ENCODE measurements around the gene EEIG2. TPM values are rescaled to one million over a fixed set of nuclear protein-coding genes. Genes with fewer than 3 reads are reported as not detected.
"Not testable (repeated sequence)": the region's sequence is repeated elsewhere in the genome, so short reads cannot be mapped to it uniquely, and the experiment has no call there.

The EEIG2 gene
- polyA plus RNA-seq, 1 of the 3 experiments (the other 2 are of a cell fraction), result 2.9 TPM

DNA sequence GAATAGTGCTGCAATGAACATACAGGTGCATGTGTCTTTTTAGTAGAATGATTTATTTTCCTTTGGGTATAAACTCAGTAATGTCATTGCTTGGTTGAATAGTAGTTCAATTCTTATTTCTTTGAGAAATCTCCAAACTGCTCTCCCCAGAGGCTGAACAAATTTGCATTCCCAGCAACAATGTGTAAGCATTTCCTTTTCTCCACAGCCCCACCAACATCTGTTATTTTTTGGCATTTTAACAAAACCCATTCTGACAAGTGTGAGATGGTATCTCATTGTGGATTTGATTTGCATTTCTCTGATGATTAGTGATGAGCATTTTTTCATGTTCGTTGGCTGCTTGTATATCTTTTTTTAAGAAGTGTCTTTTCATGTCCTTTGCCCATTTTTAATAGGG lies 21.9 kb upstream of the EEIG2 start (continued):
- TF ChIP-seq, protein P1, sequence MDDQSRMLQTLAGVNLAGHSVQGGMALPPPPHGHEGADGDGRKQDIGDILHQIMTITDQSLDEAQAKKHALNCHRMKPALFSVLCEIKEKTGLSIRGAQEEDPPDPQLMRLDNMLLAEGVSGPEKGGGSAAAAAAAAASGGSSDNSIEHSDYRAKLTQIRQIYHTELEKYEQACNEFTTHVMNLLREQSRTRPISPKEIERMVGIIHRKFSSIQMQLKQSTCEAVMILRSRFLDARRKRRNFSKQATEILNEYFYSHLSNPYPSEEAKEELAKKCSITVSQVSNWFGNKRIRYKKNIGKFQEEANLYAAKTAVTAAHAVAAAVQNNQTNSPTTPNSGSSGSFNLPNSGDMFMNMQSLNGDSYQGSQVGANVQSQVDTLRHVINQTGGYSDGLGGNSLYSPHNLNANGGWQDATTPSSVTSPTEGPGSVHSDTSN (IDR thresholded peaks at IDR 0.05), result no peak
- TF ChIP-seq, protein P2, sequence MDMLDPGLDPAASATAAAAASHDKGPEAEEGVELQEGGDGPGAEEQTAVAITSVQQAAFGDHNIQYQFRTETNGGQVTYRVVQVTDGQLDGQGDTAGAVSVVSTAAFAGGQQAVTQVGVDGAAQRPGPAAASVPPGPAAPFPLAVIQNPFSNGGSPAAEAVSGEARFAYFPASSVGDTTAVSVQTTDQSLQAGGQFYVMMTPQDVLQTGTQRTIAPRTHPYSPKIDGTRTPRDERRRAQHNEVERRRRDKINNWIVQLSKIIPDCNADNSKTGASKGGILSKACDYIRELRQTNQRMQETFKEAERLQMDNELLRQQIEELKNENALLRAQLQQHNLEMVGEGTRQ (IDR thresholded peaks at IDR 0.05; ENCODE audit: borderline replicate concordance, low read depth, low read length), result no peak
- TF ChIP-seq TCF12 (IDR thresholded peaks at IDR 0.05) (no peak), RFX5 (IDR thresholded peaks at IDR 0.05; ENCODE audit: low read length) (no peak), GATA2 (CRISPR knock-in tag; IDR thresholded peaks at IDR 0.05) (peak; percentile 53), FOXM1 (IDR thresholded peaks at IDR 0.05; ENCODE audit: low read depth) (no peak), RXRA (IDR thresholded peaks at IDR 0.05; ENCODE audit: borderline replicate concordance, low read depth) (no peak), MXI1 (IDR thresholded peaks at IDR 0.05; ENCODE audit: low read depth, low read length) (no peak)
- TF ChIP-seq, protein P3, sequence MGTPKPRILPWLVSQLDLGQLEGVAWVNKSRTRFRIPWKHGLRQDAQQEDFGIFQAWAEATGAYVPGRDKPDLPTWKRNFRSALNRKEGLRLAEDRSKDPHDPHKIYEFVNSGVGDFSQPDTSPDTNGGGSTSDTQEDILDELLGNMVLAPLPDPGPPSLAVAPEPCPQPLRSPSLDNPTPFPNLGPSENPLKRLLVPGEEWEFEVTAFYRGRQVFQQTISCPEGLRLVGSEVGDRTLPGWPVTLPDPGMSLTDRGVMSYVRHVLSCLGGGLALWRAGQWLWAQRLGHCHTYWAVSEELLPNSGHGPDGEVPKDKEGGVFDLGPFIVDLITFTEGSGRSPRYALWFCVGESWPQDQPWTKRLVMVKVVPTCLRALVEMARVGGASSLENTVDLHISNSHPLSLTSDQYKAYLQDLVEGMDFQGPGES (IDR thresholded peaks at IDR 0.05; ENCODE audit: low read depth, low read length), result no peak

DNA sequence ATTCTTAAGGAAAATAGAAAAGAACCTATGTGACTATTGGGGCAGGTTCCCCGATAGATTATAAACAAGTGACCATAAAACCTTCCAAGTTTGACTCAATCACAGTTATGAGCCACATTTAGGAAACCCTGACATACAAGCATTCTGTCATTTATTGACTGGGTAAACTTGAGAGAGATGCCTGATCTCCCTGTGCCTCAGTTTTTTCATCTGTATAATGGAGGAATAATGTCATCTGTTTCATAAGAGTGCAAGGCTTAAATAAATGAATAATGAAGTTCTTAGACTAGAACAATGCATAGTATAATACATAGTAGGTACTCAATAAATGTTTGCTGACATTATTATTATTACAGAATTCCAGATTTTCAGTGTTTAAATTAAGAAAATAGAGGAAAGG lies 18.9 kb upstream of the EEIG2 start:
- no peak for TF ChIP-seq SMC3 (IDR thresholded peaks at IDR 0.05; ENCODE audit: low read depth, low read length)
- TF ChIP-seq, protein P4, sequence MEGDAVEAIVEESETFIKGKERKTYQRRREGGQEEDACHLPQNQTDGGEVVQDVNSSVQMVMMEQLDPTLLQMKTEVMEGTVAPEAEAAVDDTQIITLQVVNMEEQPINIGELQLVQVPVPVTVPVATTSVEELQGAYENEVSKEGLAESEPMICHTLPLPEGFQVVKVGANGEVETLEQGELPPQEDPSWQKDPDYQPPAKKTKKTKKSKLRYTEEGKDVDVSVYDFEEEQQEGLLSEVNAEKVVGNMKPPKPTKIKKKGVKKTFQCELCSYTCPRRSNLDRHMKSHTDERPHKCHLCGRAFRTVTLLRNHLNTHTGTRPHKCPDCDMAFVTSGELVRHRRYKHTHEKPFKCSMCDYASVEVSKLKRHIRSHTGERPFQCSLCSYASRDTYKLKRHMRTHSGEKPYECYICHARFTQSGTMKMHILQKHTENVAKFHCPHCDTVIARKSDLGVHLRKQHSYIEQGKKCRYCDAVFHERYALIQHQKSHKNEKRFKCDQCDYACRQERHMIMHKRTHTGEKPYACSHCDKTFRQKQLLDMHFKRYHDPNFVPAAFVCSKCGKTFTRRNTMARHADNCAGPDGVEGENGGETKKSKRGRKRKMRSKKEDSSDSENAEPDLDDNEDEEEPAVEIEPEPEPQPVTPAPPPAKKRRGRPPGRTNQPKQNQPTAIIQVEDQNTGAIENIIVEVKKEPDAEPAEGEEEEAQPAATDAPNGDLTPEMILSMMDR (IDR thresholded peaks at IDR 0.05), result no peak
- H2AFZ ChIP-seq (ENCODE audit: low read depth), result no peak overlapping the region
- H4K20me1 ChIP-seq (ENCODE audit: insufficient read depth), result no peaks in the 10 kb centered on the region
- H3K9me3 ChIP-seq, result no peaks in the 10 kb centered on the region
- DNase-seq, result no peak
- WGBS (ENCODE audit: low lambda C conversion rate), result 92% methylated on average over 1 of the region's 1 CpG
- H3K9me2 ChIP-seq, result no peaks in the 10 kb centered on the region
- H3K4me3 ChIP-seq (ENCODE audit: low read depth in 2 of 2, low read length in 1 of 2), result no peak overlapping the region
- H3K36me3 ChIP-seq (replicated peaks in 1 of 2; ENCODE audit: control insufficient read depth in 1 of 2, insufficient read depth in 2 of 2, low read length in 1 of 2), result no peaks in the 10 kb centered on the region
- H3K4me2 ChIP-seq, result no peak overlapping the region
- no peak overlapping the region for H3K9ac ChIP-seq
- ChIA-PET CTCF (no interaction called here), POLR2A (no interaction called here)
- no peaks in the 10 kb centered on the region for H3F3A ChIP-seq (replicated peaks; ENCODE audit: insufficient read depth)
- H3K27me3 ChIP-seq (ENCODE audit: insufficient read depth), result no peaks in the 10 kb centered on the region
- H3K4me1 ChIP-seq (ENCODE audit: control insufficient read depth in 1 of 2, insufficient read depth in 2 of 2, low read depth in 1 of 2, low read length in 1 of 2), result no peaks in the 10 kb centered on the region
- no peaks in the 10 kb centered on the region for H3K79me2 ChIP-seq (ENCODE audit: insufficient read depth)
- H3K27ac ChIP-seq (ENCODE audit: low read depth in 2 of 2, low read length in 1 of 2), result no peak overlapping the region

DNA sequence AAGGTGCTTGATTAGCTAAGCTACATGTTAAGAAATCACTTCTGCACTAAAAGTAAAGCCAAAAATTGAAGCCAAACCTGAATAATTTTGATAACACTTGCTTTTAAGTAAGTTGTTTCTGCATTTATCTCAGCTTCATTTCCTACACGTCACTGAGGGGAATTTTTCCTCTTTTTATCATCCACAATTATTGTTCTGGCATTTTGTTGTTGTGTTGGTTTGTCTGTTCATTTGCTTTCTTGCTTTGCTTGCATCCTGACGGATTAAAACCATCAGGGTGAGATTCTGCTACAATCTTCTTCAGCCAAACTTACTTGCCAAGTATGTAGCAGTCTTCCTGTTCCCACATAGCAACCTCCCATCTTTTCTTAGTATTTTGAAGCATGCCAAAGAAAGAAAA lies 18.0 kb upstream of the EEIG2 start:
- Histone ChIP-seq H3K36me3 (replicated peaks in 1 of 2; ENCODE audit: control insufficient read depth in 1 of 2, insufficient read depth in 2 of 2, low read length in 1 of 2) (no peaks in the 10 kb centered on the region), H2AFZ (ENCODE audit: low read depth) (no peak overlapping the region), H3K79me2 (ENCODE audit: insufficient read depth) (no peaks in the 10 kb centered on the region), H3K27me3 (ENCODE audit: insufficient read depth) (no peaks in the 10 kb centered on the region), H4K20me1 (ENCODE audit: insufficient read depth) (no peaks in the 10 kb centered on the region), H3K27ac (ENCODE audit: low read depth in 2 of 2, low read length in 1 of 2) (no peak overlapping the region), H3K4me3 (ENCODE audit: low read depth in 2 of 2, low read length in 1 of 2) (no peak overlapping the region), H3K9me3 (no peaks in the 10 kb centered on the region), H3F3A (replicated peaks; ENCODE audit: insufficient read depth) (no peaks in the 10 kb centered on the region), H3K4me1 (ENCODE audit: control insufficient read depth in 1 of 2, insufficient read depth in 2 of 2, low read depth in 1 of 2, low read length in 1 of 2) (no peaks in the 10 kb centered on the region), H3K9me2 (no peaks in the 10 kb centered on the region), H3K9ac (no peak overlapping the region), H3K4me2 (no peak overlapping the region)
- CTCF ChIA-PET, result no interaction called here
- POLR2A ChIA-PET, result no interaction called here
- no peak for TF ChIP-seq TCF12 (IDR thresholded peaks at IDR 0.05)
- DNase-seq, result no peak
- WGBS (ENCODE audit: low lambda C conversion rate), result 44% methylated on average over 2 of the region's 2 CpGs

DNA sequence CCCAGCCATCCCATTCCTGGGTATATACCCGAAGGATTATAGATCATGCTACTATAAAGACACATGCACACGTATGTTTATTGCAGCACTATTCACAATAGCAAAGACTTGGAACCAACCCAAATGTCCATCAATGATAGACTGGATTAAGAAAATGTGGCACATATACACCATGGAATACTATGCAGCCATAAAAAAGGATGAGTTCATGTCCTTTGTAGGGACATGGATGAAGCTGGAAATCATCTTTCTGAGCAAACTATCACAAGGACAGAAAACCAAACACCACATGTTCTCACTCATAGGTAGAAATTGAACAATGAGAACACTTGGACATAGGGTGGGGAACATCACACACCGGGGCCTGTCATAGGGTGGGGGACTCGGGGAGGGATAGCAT lies 12.4 kb upstream of the EEIG2 start:
- DNase-seq; H3F3A ChIP-seq (replicated peaks; ENCODE audit: insufficient read depth); POLR2A ChIA-PET; H3K4me2 ChIP-seq; H3K9me3 ChIP-seq; H3K4me1 ChIP-seq (ENCODE audit: control insufficient read depth in 1 of 2, insufficient read depth in 2 of 2, low read depth in 1 of 2, low read length in 1 of 2); CTCF ChIA-PET; H2AFZ ChIP-seq (ENCODE audit: low read depth); H3K27me3 ChIP-seq (ENCODE audit: insufficient read depth); H3K36me3 ChIP-seq (replicated peaks in 1 of 2; ENCODE audit: control insufficient read depth in 1 of 2, insufficient read depth in 2 of 2, low read length in 1 of 2); H3K9ac ChIP-seq; H3K9me2 ChIP-seq; H4K20me1 ChIP-seq (ENCODE audit: insufficient read depth); H3K4me3 ChIP-seq (ENCODE audit: low read depth in 2 of 2, low read length in 1 of 2); H3K79me2 ChIP-seq (ENCODE audit: insufficient read depth); H3K27ac ChIP-seq (ENCODE audit: low read depth in 2 of 2, low read length in 1 of 2): not testable (repeated sequence)
- 57% methylated on average over 4 of the region's 4 CpGs for WGBS (ENCODE audit: low lambda C conversion rate)

Data from SK-N-SH (cell line).